DND-41 (cell line): ENCODE results near the gene CTSO.

Source experiments
- EZH2 ChIP-seq: IDR thresholded peaks from 3 replicates; pipeline ENCODE4 v1.6.1; 2012; ENCODE audit warnings: borderline replicate concordance, low read depth, mild to moderate bottlenecking, moderate library complexity, low read length, inconsistent platforms; ENCODE audit not compliant: severe bottlenecking
- TF ChIP-seq, protein P1 (sequence below): IDR thresholded peaks from 2 replicates; pipeline ENCODE4 v1.5.1; 2012; ENCODE audit warnings: borderline replicate concordance, low read length, moderate library complexity, mild to moderate bottlenecking; ENCODE audit not compliant: poor library complexity, severe bottlenecking; ENCODE audit errors: extremely low read depth

DNA sequence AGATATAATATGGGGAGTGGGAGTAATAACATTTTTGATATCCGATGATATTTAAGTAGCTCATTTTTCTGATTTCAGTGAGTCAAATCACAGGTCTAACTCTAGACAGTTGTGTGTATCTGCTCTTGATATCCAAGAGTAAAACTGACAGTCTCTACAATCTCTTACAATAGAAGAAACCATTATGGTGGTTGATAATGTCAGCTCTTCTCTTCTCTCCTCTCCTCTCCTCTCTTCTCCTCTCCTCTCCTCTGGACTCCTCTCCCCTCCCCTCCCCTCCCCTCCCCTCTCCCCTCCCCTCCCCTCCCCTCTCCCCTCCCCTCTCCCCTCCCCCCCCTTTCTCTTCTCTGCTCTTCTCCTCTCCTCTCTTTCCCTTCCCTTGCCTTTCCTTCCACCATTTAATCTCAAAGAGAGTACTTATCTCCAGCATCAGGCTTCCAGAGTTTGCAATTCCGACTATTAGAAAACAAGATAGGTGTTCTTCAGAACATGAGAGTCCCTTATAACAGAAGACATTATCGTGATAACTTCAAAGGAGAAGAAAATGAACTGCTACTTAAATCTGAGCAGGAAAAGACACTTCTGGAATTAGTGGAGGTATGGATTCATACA, 43.9 kb downstream of the CTSO start:
- TF ChIP-seq, protein P1, sequence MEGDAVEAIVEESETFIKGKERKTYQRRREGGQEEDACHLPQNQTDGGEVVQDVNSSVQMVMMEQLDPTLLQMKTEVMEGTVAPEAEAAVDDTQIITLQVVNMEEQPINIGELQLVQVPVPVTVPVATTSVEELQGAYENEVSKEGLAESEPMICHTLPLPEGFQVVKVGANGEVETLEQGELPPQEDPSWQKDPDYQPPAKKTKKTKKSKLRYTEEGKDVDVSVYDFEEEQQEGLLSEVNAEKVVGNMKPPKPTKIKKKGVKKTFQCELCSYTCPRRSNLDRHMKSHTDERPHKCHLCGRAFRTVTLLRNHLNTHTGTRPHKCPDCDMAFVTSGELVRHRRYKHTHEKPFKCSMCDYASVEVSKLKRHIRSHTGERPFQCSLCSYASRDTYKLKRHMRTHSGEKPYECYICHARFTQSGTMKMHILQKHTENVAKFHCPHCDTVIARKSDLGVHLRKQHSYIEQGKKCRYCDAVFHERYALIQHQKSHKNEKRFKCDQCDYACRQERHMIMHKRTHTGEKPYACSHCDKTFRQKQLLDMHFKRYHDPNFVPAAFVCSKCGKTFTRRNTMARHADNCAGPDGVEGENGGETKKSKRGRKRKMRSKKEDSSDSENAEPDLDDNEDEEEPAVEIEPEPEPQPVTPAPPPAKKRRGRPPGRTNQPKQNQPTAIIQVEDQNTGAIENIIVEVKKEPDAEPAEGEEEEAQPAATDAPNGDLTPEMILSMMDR, result no peak
- no peak for TF ChIP-seq EZH2
